MM.1S (cell line): Measurements from ENCODE around the gene ETV3L.

Source experiments
- EZH2 ChIP-seq: fragments of 300-600 bp; sonication (generic); optimal IDR thresholded peaks from 2 replicates; pipeline ENCODE3; 2017; ENCODE audit warnings: low read depth, mild to moderate bottlenecking, antibody characterized with exemption, low read length, mixed read lengths
- TF ChIP-seq, protein P1 (sequence below): fragments of 300-600 bp; sonication (generic); IDR thresholded peaks from 2 replicates; pipeline ENCODE4 v1.5.1; 2016; ENCODE audit warnings: antibody characterized with exemption, low read length, mixed read lengths

DNA sequence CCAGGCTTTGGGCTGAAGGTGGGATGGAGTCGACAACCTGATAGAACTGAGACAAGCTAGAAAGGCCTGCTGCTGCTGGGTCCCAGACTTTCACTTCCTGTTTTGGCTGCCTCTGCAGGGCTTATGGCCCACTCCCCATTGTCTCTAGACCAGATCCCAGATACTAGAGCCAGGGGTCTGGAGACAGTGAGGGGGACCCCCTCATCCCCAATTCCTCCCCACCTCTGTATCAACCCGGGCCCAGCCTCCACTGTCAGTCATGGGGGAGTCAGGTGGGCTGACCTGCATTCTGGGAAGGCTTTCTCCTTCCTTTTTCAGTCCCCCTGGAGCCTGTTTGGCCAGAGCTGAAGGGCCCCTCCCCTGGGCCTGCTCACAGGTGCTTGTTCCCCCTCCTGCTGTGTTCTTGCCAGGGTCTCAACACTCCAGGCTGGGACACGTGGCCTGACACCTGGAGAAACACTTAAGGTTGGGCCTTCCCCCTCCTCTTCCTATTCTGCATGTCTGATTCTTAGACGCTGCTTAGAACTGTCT lies 18.0 kb upstream of the ETV3L start:
- TF ChIP-seq, protein P1, sequence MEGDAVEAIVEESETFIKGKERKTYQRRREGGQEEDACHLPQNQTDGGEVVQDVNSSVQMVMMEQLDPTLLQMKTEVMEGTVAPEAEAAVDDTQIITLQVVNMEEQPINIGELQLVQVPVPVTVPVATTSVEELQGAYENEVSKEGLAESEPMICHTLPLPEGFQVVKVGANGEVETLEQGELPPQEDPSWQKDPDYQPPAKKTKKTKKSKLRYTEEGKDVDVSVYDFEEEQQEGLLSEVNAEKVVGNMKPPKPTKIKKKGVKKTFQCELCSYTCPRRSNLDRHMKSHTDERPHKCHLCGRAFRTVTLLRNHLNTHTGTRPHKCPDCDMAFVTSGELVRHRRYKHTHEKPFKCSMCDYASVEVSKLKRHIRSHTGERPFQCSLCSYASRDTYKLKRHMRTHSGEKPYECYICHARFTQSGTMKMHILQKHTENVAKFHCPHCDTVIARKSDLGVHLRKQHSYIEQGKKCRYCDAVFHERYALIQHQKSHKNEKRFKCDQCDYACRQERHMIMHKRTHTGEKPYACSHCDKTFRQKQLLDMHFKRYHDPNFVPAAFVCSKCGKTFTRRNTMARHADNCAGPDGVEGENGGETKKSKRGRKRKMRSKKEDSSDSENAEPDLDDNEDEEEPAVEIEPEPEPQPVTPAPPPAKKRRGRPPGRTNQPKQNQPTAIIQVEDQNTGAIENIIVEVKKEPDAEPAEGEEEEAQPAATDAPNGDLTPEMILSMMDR, result no peak
- no peak for TF ChIP-seq EZH2
